EL (cell line): ENCODE data around the gene TPP2.

Source experiments
- DNase-seq: peaks from one replicate; pipeline ENCODE4 v3.0.0-alpha.2; 2016

Gene TPP2

DNA sequence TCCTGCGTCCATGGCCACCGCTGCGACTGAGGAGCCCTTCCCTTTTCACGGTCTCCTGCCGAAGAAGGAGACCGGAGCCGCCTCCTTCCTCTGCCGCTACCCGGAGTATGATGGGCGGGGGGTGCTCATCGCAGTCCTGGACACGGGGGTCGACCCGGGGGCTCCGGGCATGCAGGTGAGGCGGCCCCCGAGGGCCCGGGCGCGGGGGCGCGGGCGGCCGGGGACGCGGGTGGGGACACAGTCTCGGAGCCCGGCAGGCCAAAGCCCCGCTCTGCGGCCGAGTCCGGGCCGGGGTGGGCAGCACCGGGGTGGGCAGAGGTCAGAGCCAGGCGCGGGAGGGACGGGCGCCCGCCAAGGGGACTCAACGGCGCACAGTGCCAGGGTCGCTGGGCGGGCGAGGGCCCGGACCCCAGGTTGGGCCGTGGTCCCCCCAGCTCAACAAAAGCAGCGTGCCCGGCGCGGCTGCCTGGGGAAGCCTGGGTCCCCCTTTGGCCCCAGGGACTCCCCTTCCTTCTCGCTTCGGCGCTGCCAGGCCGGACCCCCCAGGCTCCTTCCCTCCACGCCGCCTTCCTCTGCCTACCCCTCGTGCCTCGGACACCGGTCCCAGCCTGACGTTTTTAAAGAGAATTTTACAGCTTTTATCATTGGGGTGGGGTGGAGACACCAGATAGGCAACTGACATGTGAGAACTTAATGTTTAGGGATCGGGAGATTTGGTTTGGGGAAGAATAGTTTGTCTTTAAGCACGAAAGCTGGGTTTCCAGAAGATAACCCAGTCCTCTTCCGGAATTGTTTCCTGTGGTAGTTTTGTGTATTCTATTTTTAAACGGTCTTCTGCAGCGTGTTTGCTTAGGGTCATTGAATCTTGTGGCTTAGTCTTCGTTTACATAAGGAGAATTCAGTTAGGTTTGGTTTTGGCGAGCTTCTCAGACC, 509 bp downstream of the TPP2 start:
- DNase-seq, result peak; percentile 20

DNA sequence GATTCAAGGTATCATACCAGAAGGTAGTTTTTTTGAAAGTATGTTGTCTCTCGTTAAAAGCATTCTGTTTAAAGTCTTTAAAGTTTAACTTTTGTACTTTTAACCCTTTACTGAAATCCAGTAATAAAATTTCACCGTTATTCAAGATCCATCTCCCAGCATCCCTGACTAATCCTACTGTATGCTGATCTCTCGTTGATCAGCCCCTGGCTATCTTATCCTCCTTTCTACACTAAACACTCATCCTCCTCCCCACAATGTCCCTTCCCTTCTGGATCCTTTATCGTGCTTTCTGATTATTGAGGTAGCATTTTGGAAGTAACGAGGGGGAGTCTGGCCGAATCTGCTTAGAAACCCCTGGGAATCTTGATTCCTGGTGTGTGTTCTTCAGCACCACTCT, 1.3 kb downstream of the TPP2 start:
- peak; percentile 9 for DNase-seq

DNA sequence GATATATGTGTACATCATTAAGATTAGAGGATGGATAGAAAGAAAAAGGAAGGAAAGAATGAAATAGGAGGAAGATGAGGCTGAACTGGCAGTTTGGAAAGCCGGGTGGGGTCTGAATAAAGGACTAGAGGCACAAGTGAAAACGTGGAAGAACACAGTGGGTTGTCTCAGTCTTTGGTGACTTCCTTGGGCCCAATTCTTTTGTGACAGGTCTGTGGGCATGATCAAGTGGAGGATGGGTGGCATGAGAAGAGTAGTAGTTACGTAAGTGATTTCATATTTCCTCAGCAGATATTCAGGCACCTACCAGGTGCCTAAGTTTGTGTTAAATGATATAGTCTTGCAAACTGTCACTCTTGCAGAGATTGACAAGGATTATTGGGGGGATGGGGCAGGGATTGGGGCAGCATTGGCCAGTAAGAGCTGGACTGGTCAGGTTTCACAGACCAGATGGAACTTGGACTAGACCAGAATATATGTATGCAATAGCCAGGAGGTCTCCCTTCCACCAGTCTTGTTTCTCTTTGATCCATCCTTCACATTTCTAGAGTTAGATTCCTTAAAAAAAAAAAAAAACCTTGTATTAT, 2.7 kb downstream of the TPP2 start:
- DNase-seq, result no peak

DNA sequence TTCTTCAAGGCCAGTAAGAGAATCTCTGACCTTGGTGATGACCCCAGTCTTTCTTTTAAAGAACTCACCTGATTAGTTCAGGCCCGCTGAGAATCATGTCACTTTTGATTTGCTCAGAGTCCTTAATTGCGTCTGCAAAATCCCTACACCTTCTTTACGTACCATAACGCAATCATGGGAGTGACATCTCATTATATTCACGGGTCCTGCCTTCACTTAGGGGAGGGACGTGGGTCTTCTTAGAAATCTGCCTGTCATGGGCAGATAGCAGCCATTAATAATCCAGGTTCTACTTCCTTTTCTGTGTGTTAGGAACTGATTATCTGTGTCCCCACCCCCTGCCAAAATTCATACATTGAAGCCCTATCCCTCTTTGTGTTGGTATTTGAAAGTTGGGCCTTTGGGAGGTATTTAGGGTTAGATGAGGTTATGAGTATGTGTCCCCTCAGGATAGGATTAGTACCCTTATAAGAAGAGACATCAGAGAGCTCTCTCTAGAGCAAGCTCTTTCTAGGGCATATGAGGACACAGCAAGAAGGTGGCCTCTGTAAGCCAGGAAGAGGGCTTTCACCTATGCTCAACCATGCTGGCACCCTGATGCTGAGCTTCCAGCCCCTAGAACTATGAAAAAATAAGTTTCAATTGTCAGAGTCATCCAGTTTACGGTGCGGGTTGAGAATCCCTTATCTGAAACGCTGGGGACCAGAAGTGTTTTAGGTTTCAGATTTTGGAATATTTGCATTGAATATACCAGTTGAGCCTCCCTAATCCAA, 9.9 kb downstream of the TPP2 start:
- DNase-seq, result no peak

- no peak for DNase-seq
These were observed 12.2 kb downstream of the TPP2 start for GRCh38 chr13:102608974-102609373.

GRCh38 chr13:102609696-102610095, 12.9 kb downstream of the TPP2 start:
- no peak for DNase-seq

GRCh38 chr13:102610296-102610895, 13.6 kb downstream of the TPP2 start:
- no peak for DNase-seq

DNA sequence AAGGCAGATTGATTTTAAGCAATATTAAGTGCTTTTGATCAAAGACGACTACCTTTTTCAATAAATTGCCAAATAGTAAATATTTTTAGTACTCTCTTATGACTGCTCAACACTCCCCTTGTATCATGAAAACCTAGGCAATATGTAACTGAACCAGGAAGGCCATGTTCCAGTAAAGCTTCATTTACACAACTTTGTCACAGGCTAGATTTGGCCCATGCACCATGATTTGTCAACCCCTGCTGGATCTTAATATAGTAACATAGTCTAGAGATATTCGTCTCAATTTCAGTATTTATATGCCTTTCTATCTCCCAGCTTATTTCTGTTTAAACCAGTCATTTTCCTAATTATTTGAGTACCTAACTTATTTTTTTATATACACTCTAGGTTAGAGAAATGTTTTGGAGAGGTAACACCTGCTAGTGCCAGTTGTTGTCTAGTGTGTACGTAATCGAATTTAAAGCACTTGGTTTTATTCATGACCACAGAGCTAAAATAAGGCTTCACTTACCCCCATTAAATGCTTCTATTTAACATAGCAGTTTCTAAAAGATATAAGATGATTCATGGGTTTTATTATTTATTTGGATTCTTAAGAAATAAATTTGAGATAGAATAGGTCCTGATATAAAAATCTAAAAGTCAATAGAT, 21.0 kb downstream of the TPP2 start:
- no peak for DNase-seq

- no peak for DNase-seq
These were observed 23.7 kb downstream of the TPP2 start for GRCh38 chr13:102620516-102620915.

DNA sequence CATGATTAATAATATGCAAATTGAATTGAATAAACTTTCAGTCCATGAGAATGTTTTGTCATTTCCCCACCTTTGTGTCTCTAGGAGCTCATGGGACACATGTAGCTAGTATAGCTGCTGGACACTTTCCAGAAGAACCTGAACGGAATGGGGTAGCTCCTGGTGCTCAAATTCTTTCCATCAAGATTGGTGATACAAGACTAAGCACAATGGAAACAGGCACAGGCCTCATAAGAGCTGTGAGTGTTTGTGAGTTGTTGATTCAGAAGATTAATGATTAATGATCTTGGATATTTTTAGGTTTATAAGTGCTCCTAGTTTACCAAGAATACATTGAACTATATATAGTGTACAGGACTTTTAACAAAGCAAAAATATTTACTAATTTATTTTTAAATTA, 30.1 kb downstream of the TPP2 start:
- no peak for DNase-seq

GRCh38 chr13:102628559-102628958, 31.8 kb downstream of the TPP2 start:
- no peak for DNase-seq

- no peak for DNase-seq
These were observed 34.4 kb downstream of the TPP2 start for GRCh38 chr13:102631198-102631597.

DNA sequence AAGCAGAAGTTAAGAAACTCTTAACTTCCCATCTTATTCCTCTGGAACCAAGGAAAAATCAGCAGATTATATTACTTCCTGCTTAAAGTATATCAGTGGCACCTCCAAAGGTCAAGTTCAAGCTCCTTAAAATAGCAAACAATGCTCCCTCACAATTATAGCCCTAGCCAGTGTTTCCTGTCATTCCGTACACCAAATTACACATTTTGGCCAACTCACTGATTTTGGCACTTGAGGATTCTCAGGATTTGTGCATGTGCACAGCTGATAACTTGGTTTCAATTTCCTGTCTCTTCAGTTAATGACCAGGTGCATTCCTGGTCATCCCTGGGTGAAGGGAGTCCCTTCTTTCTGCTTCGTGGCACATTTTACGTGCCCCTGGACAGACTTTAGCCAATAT, 42.0 kb downstream of the TPP2 start:
- no peak for DNase-seq

- no peak for DNase-seq
These were observed 45.2 kb downstream of the TPP2 start for GRCh38 chr13:102642029-102642428.

DNA sequence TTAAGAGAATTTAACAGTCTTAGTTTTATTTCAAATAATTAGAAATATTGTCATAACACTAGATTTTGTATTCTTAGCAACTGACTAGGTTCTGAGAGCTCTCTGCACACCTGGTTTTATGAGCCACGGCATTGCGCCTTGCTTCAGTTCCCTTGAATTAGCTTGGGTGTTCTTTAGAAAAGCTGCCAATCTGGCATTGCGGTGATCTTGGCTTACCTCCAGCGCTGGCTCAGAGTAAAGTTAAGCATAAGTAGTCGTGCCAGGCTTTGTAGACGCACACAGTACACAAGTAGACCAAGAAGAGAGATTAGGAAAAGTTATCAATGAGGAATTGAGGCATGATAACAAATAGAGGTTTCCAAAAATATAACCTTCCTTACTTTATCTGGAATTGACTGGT, 45.7 kb downstream of the TPP2 start:
- no peak for DNase-seq

DNA sequence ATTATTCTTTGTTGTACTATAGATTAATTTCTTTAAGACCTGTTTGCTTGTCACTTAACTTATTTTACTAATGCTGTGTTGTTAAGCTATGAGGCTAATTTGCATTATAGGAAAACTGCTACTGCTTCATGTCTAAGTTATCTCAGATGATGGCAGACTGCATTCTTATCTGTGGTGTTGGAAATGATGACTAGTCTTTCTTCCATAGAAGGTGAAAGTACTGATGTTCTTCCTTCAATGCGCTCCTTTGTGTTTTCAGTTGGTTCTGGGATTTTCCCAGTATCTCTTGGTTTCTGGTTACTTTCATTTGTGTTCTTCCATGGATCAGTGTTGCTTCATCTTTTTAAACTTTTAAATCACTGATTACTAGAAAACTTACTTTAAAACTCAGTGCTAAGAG, 46.9 kb downstream of the TPP2 start:
- DNase-seq, result no peak

DNA sequence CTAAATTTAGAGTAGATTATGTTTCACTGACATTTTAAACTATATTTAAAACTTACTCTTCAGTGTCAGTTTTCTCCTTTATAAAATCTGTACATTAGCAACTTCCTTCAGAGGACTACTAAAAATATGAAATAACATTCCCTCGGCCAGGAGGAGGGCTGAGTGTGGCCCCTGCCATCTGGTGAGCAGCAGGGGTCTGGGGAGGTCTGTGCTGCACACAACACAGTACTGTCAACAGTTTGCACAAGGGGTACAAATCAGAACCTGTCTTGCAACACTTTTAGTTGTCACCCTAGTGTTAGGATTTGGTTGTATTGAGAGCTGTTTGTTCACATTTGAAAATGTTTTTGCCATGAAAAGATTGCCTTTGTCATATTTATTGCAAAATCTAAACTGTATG, 48.9 kb downstream of the TPP2 start:
- no peak for DNase-seq

- no peak for DNase-seq
These were observed 51.3 kb downstream of the TPP2 start for GRCh38 chr13:102648046-102648445.

DNA sequence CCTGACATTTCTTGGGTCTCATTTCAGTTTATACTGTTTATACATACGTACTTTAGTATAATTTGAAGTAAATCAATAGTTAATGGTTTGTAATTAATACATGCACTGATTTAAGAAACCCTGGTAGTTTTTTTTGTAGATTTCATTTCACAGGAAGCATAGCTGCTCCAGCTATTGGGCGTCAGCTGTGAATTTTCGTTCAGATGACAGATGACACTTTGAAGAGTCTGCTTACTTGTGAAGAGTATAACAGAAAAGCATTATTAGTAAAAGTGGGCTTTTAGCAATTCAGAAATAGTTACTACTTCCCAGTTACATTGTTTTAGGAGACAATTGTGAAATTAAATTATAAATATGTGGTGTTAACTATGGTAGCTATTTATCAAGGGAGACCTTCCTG, 53.7 kb downstream of the TPP2 start:
- DNase-seq, result no peak

DNA sequence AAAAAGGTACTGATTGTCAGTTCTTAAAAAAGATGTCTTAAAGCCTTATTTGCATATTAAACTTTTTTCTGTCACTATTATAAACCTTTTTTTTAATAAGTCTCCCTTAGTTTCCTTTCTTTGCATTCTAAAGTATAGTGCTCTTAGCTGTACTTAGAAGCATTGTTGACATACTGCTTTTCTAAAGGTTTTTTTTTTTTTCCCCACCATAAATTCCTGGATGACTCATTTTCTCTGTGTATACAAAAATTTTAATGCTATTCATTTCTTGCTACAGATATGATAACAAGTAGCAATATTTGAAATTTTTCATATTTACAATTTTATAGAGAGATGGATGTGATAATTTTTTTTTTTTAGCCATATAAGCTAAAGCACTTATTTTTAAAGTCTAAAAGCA, 54.6 kb downstream of the TPP2 start:
- peak; percentile 60 for DNase-seq

GRCh38 chr13:102651892-102652291, 55.1 kb downstream of the TPP2 start:
- DNase-seq, result peak; percentile 66

- no peak for DNase-seq
These were observed 58.0 kb downstream of the TPP2 start for GRCh38 chr13:102654756-102655155.

DNA sequence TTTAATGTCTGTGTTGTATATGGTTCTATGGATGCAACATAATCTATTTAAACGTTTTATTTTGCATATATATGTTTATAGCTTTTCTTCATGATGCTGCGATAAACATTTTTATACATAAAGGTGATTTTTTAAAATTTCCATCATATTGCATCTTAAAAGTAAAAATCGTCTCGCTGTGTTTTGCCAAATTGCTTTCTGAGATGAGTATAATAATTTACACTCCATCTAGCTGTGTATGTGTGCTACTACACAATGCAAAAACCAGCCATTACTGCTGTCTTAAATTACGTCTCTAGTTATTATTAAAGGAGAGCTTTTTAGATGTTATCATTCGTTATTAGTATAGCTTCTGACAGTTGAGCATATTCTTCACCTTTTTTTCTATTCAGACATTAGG, 60.8 kb downstream of the TPP2 start:
- DNase-seq, result no peak
